Body of pancreas (tissue), 4 donors: ENCODE results near the gene CYP19A1. TPM values are rescaled to one million over a fixed set of nuclear protein-coding genes. Genes with fewer than 3 reads are reported as not detected.

Experiments used
- ATAC-seq: fragments of 150-250 bp; one replicate; pipeline ENCODE4 v1.9.1; 2016
- DNase-seq, 4 donors: peaks; one replicate each; pipeline ENCODE4 v3.0.0-alpha.2; 2019
- H3K27ac ChIP-seq, 4 donors: fragments of 200-600 bp; sonication (generic); 1 replicate in 3 of 4; 2 replicates in 1 of 4; pipeline versions ENCODE4 v1.5.1 to v1.6.1; 2016 to 2019; ENCODE audit warnings: mild to moderate bottlenecking in 1 of 4, mixed read lengths in 1 of 4, moderate library complexity in 1 of 4
- H3K27me3 ChIP-seq, 2 donors: fragments of 200-600 bp; sonication (generic); one replicate each; pipeline ENCODE4 v1.6.0; 2016; ENCODE audit warnings: mild to moderate bottlenecking in 1 of 2
- H3K36me3 ChIP-seq, 2 donors: fragments of 200-600 bp; sonication (generic); replicated peaks in 1 of 2; 2 replicates each; pipeline ENCODE4 v1.5.1; 2016; ENCODE audit warnings: low read depth in 2 of 2; ENCODE audit not compliant: insufficient read depth in 1 of 2
- H3K4me1 ChIP-seq: fragments of 200-600 bp; sonication (generic); one replicate; pipeline ENCODE4 v1.6.0; 2016
- H3K4me3 ChIP-seq, 2 donors: fragments of 200-600 bp; sonication (generic); 1 replicate in 1 of 2; 2 replicates in 1 of 2; pipeline ENCODE4 v1.5.1; 2016 to 2019
- H3K9me3 ChIP-seq, 3 donors: fragments of 200-600 bp; sonication (generic); 1 replicate in 2 of 3; 2 replicates in 1 of 3; pipeline ENCODE4 v1.5.1; 2016
- CTCF ChIP-seq, 7 experiments: fragments of 450-650 bp in 4 of 7; fragments of 200-600 bp in 3 of 7; sonication (generic) in 3 of 7; IDR thresholded peaks; one replicate each; pipeline ENCODE4 v1.5.1; 2016 to 2019; ENCODE audit warnings: antibody characterized with exemption in 7 of 7
- POLR2A ChIP-seq, 3 donors: fragments of 450-650 bp; IDR thresholded peaks; one replicate each; pipeline ENCODE4 v1.6.1; 2016; ENCODE audit warnings: antibody characterized with exemption in 3 of 3, mild to moderate bottlenecking in 2 of 3
- WGBS, 2 donors: methylation state at CpG; one replicate each; pipeline ENCODE4 v1.1.5; 2017; 5-methylcytosine and 5-hydroxymethylcytosine counted together
- intact Hi-C: fragments of 100-400 bp; cut with DNase I; formaldehyde crosslinking; loops from one replicate; pipeline ENCODE4 v1.15.1; 2023
- total RNA-seq, 2 donors: library from RNA; depleted of rRNA; stranded (reverse); fragments of >200 nt; gene quantifications; one replicate each; pipeline ENCODE4 v1.1.0, GENCODE V29; 2016

The CYP19A1 gene
- total RNA-seq, 2 donors from 2014 or later, result 0.26 TPM; not detected in 1

GRCh38 chr15:51237816-51238215 lies 100.6 kb downstream of the CYP19A1 start:
- intact Hi-C loops, result loop anchor here (10.0 kb wide), 1 partner anchor 147 kb away; no protein-coding TSS in a partner anchor
- H3K36me3 ChIP-seq, result no peaks in the 10 kb centered on the region
- H3K27me3 ChIP-seq, result no peaks in the 10 kb centered on the region
- no peaks in the 10 kb centered on the region for H3K9me3 ChIP-seq
- no peak for TF ChIP-seq POLR2A (IDR thresholded peaks at IDR 0.05)
- TF ChIP-seq CTCF (IDR thresholded peaks at IDR 0.05), result no peak
- H3K4me3 ChIP-seq, result no peak overlapping the region
- WGBS, 2 donors, result 66% methylated on average over 3 of the region's 3 CpGs
- DNase-seq, result no peak
- no peak overlapping the region for H3K27ac ChIP-seq
- H3K4me1 ChIP-seq, result peaks cover 7% of the 10 kb centered on the region
- no peak for ATAC-seq

- H3K9me3 ChIP-seq, result no peaks in the 10 kb centered on the region
- 71 to 85% methylated on average over 14 of the region's 14 CpGs for whole genome bisulfite sequencing, 2 donors
- intact Hi-C loops, result loop anchor here (10.0 kb wide), 1 partner anchor 150 kb away; no protein-coding TSS in a partner anchor
- no peaks in the 10 kb centered on the region for H3K36me3 ChIP-seq
- H3K4me3 ChIP-seq, result no peak overlapping the region
- ATAC-seq, result no peak
- TF ChIP-seq POLR2A (IDR thresholded peaks at IDR 0.05), result no peak
- no peak for TF ChIP-seq CTCF (IDR thresholded peaks at IDR 0.05)
- no peak overlapping the region for H3K27ac ChIP-seq
- no peak for DNase-seq
- H3K27me3 ChIP-seq, result no peaks in the 10 kb centered on the region
- no peaks in the 10 kb centered on the region for H3K4me1 ChIP-seq
Measured at GRCh38 chr15:51234176-51234927, 104.0 kb downstream of the CYP19A1 start.

GRCh38 chr15:51232581-51232980 lies 105.8 kb downstream of the CYP19A1 start:
- H3K27ac ChIP-seq, result no peak overlapping the region
- H3K9me3 ChIP-seq, result no peaks in the 10 kb centered on the region
- no peak overlapping the region for H3K4me3 ChIP-seq
- H3K36me3 ChIP-seq, result no peaks in the 10 kb centered on the region
- intact Hi-C loops, result loop anchor here (10.0 kb wide), 1 partner anchor 152 kb away; no protein-coding TSS in a partner anchor
- H3K4me1 ChIP-seq, result no peaks in the 10 kb centered on the region
- no peak for DNase-seq
- no peaks in the 10 kb centered on the region for H3K27me3 ChIP-seq
- WGBS, 2 donors, result 90 to 95% methylated on average over 3 of the region's 3 CpGs
- ATAC-seq, result no peak
- no peak for TF ChIP-seq CTCF (IDR thresholded peaks at IDR 0.05)

GRCh38 chr15:51229907-51230330 lies 108.5 kb downstream of the CYP19A1 start:
- H3K4me1 ChIP-seq, result no peaks in the 10 kb centered on the region
- H3K9me3 ChIP-seq, result no peaks in the 10 kb centered on the region
- no peak for ATAC-seq
- no peaks in the 10 kb centered on the region for H3K27me3 ChIP-seq
- TF ChIP-seq CTCF (IDR thresholded peaks at IDR 0.05), result peak in 5 of 7 experiments; percentile 8 to 59 (median 44)
- no peak for TF ChIP-seq POLR2A (IDR thresholded peaks at IDR 0.05)
- no peaks in the 10 kb centered on the region for H3K36me3 ChIP-seq
- 11 to 20% methylated on average over 2 of the region's 2 CpGs for WGBS, 2 donors
- peak in 1 of 4 donors; percentile 33 for DNase-seq
- intact Hi-C loops, result loop anchor here (10.0 kb wide), 1 partner anchor 155 kb away; no protein-coding TSS in a partner anchor
- H3K4me3 ChIP-seq, result no peak overlapping the region
- no peak overlapping the region for H3K27ac ChIP-seq
